ENCODE results near the gene MYMX. TPM values are rescaled to one million over a fixed set of nuclear protein-coding genes. Genes with fewer than 3 reads are reported as not detected.
A peak's percentile ranks its signal among the peaks of the same experiment; 100 is the strongest.

The MYMX gene
- polyA plus RNA-seq, 3 donors: not detected

GRCh38 chr6:44261581-44261980 is 44.9 kb downstream of the MYMX start:
- no peaks in the 10 kb centered on the region for H3K9me3 ChIP-seq (replicated peaks in 1 of 2; ENCODE audit: control insufficient read depth in 1 of 2, insufficient read depth in 1 of 2, low read length in 2 of 2)
- peaks cover 50 to 76% of the 10 kb centered on the region in 2 donors for H3K4me1 ChIP-seq (ENCODE audit: control insufficient read depth in 1 of 2, insufficient read depth in 2 of 2, low read length in 2 of 2)
- Mint-ChIP-seq H3K36me3 (peaks cover 44 to 57% of the 10 kb centered on the region in 2 donors), H3K27ac (peak overlapping the region in 1 of 7 donors; percentile 51), H3K27me3 (ENCODE audit: low read depth in 3 of 3) (peaks cover 0 to 5% (median under 1%) of the 10 kb centered on the region in 3 donors), H3K4me3 (no peak overlapping the region), H3K4me1 (peaks cover 70% of the 10 kb centered on the region), H3K9me3 (no peaks in the 10 kb centered on the region)
- peak overlapping the region in 1 of 3 experiments; percentile 99 for H3K4me3 ChIP-seq (replicated peaks in 1 of 3; ENCODE audit: low read depth in 2 of 3, low read length in 3 of 3)
- no peak for DNase-seq
- H3K9ac ChIP-seq (ENCODE audit: insufficient read depth, low read length, poor library complexity, severe bottlenecking): no peak overlapping the region
- H3K27me3 ChIP-seq (ENCODE audit: control insufficient read depth in 2 of 2, insufficient read depth in 2 of 2, low read length in 2 of 2): no peaks in the 10 kb centered on the region
- peaks cover 57% of the 10 kb centered on the region for H3K79me2 ChIP-seq (ENCODE audit: insufficient read depth, low read length)
- no peak for TF ChIP-seq CTCF (IDR thresholded peaks at IDR 0.05)
- H2AFZ ChIP-seq (ENCODE audit: insufficient read depth, low read depth, low read length, poor library complexity, severe bottlenecking): no peak overlapping the region
- intact Hi-C loops (cut with micrococcal nuclease): loop anchor here in 1 of 2 donors (10.0 kb wide), 1 partner anchor 467 kb away; no protein-coding TSS in a partner anchor
- H3K27ac ChIP-seq (ENCODE audit: low read depth in 1 of 2, low read length in 2 of 2): no peak overlapping the region
- H3K4me2 ChIP-seq (replicated peaks; ENCODE audit: extremely low read depth, low read length, poor library complexity, severe bottlenecking): peak overlapping the region; percentile 98
- peaks cover 84% of the 10 kb centered on the region for H4K20me1 ChIP-seq (ENCODE audit: insufficient read depth, low read length)
- over 99% methylated on average over 8 of the region's 8 CpGs for WGBS (ENCODE audit: insufficient coverage)
- peaks cover 44 to 48% of the 10 kb centered on the region in 2 donors for H3K36me3 ChIP-seq (replicated peaks in 1 of 2; ENCODE audit: control insufficient read depth in 1 of 2, insufficient read depth in 2 of 2, low read length in 2 of 2)

DNA sequence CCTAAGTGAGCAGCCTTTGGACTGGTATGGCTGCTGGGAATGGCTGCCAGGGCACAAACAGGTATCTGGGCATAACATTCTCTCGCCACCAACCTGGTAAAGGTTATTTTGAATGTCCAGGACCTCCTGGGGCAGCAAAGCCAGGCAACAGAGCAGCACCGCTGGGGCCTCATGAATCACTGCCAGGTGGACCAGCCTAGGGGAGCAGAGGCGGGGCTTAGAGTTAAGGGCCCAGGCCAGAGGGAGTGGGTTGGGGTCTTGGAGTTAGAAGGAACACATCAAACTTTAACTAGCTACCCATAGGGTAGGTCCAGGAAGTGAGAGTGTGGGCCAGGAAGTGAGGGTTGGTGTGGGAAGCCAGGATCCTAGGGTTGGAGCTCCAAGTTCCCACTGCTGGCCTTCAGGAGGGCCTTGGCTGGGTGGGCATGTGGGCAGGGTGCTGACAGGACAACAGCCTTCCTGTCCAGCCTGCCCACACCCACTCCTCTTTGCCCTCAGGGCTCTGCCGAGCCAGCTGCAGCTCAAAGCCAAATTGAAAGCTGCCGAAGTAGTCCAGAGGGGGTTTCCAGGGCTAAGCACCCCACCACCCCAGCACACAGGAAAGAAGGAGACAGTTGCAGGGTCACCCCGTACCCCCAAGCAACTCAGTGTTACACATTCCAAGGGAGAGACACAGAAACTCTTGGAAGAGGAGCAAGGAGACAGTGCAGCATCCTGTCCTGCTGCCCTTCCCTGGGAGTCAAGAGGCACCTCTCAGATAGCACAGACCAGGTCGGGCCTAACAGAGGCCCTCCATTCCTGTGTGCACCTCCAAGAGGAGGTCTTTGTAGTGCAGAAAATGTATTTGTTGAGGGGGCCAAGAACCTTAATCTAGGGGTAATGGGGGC is 46.0 kb downstream of the MYMX start:
- peaks cover 44 to 57% of the 10 kb centered on the region in 2 donors for H3K36me3 Mint-ChIP-seq
- H3K27ac Mint-ChIP-seq: peak overlapping the region; percentile 98 to 100 (median 99)
- Histone ChIP-seq H3K27me3 (ENCODE audit: control insufficient read depth in 2 of 2, insufficient read depth in 2 of 2, low read length in 2 of 2) (no peaks in the 10 kb centered on the region), H3K9ac (ENCODE audit: insufficient read depth, low read length, poor library complexity, severe bottlenecking) (peak overlapping the region; percentile 96), H3K79me2 (ENCODE audit: insufficient read depth, low read length) (peaks cover 57% of the 10 kb centered on the region), H3K27ac (ENCODE audit: low read depth in 1 of 2, low read length in 2 of 2) (peak overlapping the region; percentile 96 to 99), H3K4me3 (replicated peaks in 1 of 3; ENCODE audit: low read depth in 2 of 3, low read length in 3 of 3) (peak overlapping the region; percentile 75 to 99 (median 90)), H3K9me3 (replicated peaks in 1 of 2; ENCODE audit: control insufficient read depth in 1 of 2, insufficient read depth in 1 of 2, low read length in 2 of 2) (no peaks in the 10 kb centered on the region), H3K4me1 (ENCODE audit: control insufficient read depth in 1 of 2, insufficient read depth in 2 of 2, low read length in 2 of 2) (peaks cover 45 to 67% of the 10 kb centered on the region in 2 donors), H2AFZ (ENCODE audit: insufficient read depth, low read depth, low read length, poor library complexity, severe bottlenecking) (no peak overlapping the region), H3K4me2 (replicated peaks; ENCODE audit: extremely low read depth, low read length, poor library complexity, severe bottlenecking) (peak overlapping the region; percentile 98), H3K36me3 (replicated peaks in 1 of 2; ENCODE audit: control insufficient read depth in 1 of 2, insufficient read depth in 2 of 2, low read length in 2 of 2) (peaks cover 44 to 48% of the 10 kb centered on the region in 2 donors), H4K20me1 (ENCODE audit: insufficient read depth, low read length) (peaks cover 76% of the 10 kb centered on the region)
- peak overlapping the region; percentile 99 for H3K4me3 Mint-ChIP-seq
- intact Hi-C loops (cut with micrococcal nuclease): loop anchor here in 1 of 2 donors (10.0 kb wide), 1 partner anchor 468 kb away; no protein-coding TSS in a partner anchor
- H3K4me1 Mint-ChIP-seq: peaks cover 67% of the 10 kb centered on the region
- DNase-seq: peak in 1 of 3 donors; percentile 38
- peaks cover 0 to 6% (median 2%) of the 10 kb centered on the region in 3 donors for H3K27me3 Mint-ChIP-seq (ENCODE audit: low read depth in 3 of 3)
- no peaks in the 10 kb centered on the region for H3K9me3 Mint-ChIP-seq
- TF ChIP-seq CTCF (IDR thresholded peaks at IDR 0.05): no peak
- WGBS (ENCODE audit: insufficient coverage): 58% methylated on average over 3 of the region's 7 CpGs
